WERI-Rb-1 (cell line): ENCODE results near the gene SH2D3A.

Experiments
- DNase-seq: peaks from one replicate; pipeline ENCODE4 v3.0.0-alpha.2; 2020
- H3K27ac ChIP-seq: fragments of 250-450 bp; sonication (Bioruptor Pico); 2 replicates; pipeline ENCODE4 v1.5.1; 2020; ENCODE audit warnings: mild to moderate bottlenecking, moderate library complexity
- H3K27me3 ChIP-seq: fragments of 250-450 bp; sonication (Bioruptor Pico); 2 replicates; pipeline ENCODE4 v1.5.1; 2021; ENCODE audit warnings: mild to moderate bottlenecking, low read depth, moderate library complexity; ENCODE audit not compliant: insufficient read depth, severe bottlenecking
- H3K36me3 ChIP-seq: fragments of 250-450 bp; sonication (Bioruptor Pico); 2 replicates; pipeline ENCODE4 v1.5.1; 2020; ENCODE audit warnings: mild to moderate bottlenecking, moderate library complexity
- H3K4me3 ChIP-seq: 2 replicates; pipeline ENCODE4 v1.5.1; 2011; ENCODE audit warnings: low read depth, mild to moderate bottlenecking, control low read depth, low read length
- H3K9me3 ChIP-seq: fragments of 250-450 bp; sonication (Bioruptor Pico); 2 replicates; pipeline ENCODE4 v1.5.1; 2021; ENCODE audit warnings: mild to moderate bottlenecking, moderate library complexity; ENCODE audit not compliant: severe bottlenecking
- TF ChIP-seq, protein P1 (sequence below): IDR thresholded peaks from 2 replicates; pipeline ENCODE4 v1.5.1; 2011; ENCODE audit warnings: low read depth, mild to moderate bottlenecking, control low read depth, inconsistent platforms, low read length

SH2D3A gene

DNA sequence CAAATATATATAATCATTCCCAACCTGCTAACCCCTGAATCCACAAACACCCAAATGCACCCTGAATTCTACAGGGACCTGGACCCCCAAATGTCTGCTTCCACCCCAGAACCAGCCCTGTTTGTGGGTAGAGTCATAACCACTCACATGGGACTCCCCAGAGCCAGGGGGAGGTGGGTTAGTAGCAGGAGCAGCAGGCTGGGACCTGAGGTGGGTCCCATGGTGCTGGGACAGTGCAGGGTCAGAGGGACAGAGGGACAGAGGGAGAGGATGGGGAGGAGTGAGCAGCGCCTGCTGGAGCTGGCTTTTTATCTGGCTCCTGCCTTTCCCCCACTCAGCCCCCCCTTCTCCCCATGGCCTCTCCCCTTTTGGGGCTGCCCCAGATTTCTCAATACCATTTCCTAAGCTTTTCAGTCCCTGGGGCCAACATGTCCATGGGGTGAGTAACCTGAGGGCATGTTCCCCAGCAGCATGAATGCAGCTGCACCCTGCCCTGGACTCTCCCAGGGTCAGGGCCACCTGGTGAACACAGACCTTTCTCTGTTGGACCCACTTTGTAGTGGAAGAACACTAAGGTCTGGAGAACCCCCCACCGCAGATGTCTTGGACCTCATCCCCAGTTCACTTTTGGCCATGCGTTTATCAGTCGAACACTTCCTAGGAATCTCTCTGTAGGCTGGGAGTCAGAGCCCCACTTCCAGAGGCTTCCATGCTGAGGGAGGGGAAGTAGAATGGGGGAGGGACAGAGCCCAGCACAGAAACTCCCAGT is 46.7 kb downstream of the SH2D3A start, which contains the start of gene C3:
TSS of gene C3 (minus strand) at position 282 of the 769 bp plus-strand sequence. CDS start at position 221, 61 bp downstream.
- Histone ChIP-seq H3K27me3 (no peaks in the 10 kb centered on the region), H3K27ac (no peak within 1 kb of the TSS), H3K4me3 (no peak within 1 kb of the TSS), H3K9me3 (no peaks in the 10 kb centered on the region), H3K36me3 (no peaks in the 10 kb centered on the region)
- no peak for DNase-seq
- TF ChIP-seq, protein P1, sequence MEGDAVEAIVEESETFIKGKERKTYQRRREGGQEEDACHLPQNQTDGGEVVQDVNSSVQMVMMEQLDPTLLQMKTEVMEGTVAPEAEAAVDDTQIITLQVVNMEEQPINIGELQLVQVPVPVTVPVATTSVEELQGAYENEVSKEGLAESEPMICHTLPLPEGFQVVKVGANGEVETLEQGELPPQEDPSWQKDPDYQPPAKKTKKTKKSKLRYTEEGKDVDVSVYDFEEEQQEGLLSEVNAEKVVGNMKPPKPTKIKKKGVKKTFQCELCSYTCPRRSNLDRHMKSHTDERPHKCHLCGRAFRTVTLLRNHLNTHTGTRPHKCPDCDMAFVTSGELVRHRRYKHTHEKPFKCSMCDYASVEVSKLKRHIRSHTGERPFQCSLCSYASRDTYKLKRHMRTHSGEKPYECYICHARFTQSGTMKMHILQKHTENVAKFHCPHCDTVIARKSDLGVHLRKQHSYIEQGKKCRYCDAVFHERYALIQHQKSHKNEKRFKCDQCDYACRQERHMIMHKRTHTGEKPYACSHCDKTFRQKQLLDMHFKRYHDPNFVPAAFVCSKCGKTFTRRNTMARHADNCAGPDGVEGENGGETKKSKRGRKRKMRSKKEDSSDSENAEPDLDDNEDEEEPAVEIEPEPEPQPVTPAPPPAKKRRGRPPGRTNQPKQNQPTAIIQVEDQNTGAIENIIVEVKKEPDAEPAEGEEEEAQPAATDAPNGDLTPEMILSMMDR = no peak

DNA sequence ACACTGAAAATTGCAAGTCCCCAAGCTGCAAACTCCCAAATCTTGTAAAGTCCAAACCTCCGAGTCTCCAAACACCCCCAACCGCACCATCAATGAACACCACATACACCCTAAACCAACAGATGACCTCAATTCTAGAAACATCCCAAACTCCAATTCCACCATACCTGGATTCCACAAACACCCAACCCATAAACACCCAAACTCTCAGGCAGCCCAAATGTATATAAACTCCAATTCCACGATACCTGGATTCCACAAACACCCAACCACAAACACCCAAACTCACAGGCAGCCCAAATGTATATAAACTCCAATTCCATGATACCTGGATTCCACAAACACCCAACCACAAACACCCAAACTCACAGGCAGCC is 47.3 kb downstream of the SH2D3A start:
- peaks cover 3% of the 10 kb centered on the region for H3K27me3 ChIP-seq
- no peak overlapping the region for H3K27ac ChIP-seq

DNA sequence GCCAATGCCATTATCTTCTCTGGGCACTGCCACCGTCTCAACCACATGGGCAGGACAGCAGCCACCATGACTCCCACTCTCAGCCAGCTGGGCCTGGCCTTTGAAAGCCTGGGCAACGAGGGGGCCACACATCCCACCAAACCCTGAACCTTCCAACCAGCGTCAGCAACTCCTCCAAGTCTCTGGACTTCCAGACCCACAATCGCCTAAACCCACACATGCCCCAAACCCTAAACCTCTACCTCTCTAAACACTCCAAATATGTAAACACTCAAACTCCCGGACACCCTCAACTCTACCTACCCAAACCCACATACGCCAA is 47.7 kb downstream of the SH2D3A start:
- Histone ChIP-seq H3K4me3 (no peak overlapping the region), H3K36me3 (no peaks in the 10 kb centered on the region), H3K27ac (no peak overlapping the region), H3K27me3 (peaks cover 3% of the 10 kb centered on the region), H3K9me3 (no peaks in the 10 kb centered on the region)
- no peak for DNase-seq
- TF ChIP-seq, protein P1 = no peak

More for the DNA sequence above, 47.3 kb downstream of the SH2D3A start:
- TF ChIP-seq, protein P1 = no peak
- H3K9me3 ChIP-seq = no peaks in the 10 kb centered on the region
- no peaks in the 10 kb centered on the region for H3K36me3 ChIP-seq
- no peak for DNase-seq
- H3K4me3 ChIP-seq = no peak overlapping the region

DNA sequence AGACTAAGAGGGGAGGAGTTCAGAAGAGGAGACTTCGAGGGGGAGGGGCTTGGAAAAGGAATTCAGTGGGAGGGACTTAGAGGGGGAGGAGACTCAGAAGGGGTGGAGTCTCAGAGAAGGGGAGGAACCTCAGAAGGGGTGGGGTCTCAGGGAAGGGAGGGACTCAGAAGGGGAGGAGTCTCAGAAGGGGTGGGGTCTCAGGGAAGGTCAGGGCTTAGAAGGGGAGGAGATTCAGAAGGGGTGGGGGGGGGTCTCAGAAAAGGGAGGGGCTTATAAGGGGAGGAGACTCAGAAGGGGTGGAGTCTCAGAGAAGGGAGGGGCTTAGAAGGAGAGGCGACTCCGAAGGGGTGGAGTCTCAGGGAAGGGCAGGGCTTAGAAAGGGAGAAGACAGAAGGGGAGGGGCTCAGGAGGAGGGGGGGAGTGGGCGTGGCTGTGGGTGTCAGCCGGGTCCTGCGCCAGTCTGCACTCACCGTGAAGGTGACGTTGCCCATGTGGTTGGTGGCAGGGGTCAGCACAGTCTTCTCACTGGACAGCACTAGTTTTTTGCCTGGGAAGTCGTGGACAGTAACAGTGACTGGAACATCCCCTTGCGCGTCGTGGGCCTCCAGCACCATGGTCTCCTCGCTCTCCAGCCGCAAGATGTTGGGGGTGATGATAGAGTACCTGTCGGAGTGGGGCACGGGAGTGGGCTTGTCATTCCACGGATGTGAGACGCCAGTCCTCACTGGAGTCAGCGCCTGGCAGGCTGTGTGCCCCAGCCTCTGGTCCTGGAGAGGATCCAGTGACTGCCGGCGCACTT is 48.3 kb downstream of the SH2D3A start:
- TF ChIP-seq, protein P1 = no peak
- peak; percentile 35 for DNase-seq
- Histone ChIP-seq H3K9me3 (no peaks in the 10 kb centered on the region), H3K27ac (no peak overlapping the region), H3K27me3 (peaks cover 3% of the 10 kb centered on the region), H3K4me3 (no peak overlapping the region), H3K36me3 (no peaks in the 10 kb centered on the region)

DNA sequence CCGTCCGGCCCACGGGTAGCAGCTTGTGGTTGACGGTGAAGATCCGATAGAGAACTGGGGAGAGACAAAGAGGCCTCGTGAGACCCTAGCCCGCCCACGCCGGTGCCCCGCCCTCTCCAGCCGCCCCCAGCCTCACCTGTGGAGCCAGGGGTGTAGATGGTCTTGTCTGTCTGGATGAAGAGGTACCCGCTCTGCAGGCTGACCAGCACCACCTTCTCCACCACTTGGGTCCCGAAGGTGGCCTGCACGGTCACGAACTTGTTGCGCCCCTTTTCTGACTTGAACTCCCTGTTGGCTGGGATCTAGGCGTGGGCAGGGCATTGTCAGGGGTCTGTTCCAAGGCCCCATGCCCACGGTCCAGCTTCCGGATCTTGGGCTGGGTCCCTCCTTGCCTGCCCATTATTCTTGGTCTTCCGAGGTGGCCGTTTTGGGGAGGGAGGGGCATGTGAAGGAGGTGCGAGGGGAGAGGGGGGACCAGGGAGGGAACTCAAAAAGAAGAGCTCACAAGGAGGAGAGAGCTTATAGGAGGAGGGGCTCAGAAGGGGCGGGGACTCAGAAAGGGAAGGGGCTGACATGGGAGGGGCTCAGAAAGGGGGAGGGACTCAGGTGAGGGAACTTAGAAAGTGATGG is 49.0 kb downstream of the SH2D3A start:
- TF ChIP-seq, protein P1 = no peak
- peaks cover 3% of the 10 kb centered on the region for H3K27me3 ChIP-seq
- H3K36me3 ChIP-seq = no peaks in the 10 kb centered on the region
- no peak overlapping the region for H3K27ac ChIP-seq
- H3K4me3 ChIP-seq = no peak overlapping the region
- no peaks in the 10 kb centered on the region for H3K9me3 ChIP-seq
- no peak for DNase-seq
